Measurements from ENCODE around the gene HORMAD2. TPM values are rescaled to one million over a fixed set of nuclear protein-coding genes. Genes with fewer than 3 reads are reported as not detected.

HORMAD2 gene
- total RNA-seq, 1 donor from 2014 or later = not detected

DNA sequence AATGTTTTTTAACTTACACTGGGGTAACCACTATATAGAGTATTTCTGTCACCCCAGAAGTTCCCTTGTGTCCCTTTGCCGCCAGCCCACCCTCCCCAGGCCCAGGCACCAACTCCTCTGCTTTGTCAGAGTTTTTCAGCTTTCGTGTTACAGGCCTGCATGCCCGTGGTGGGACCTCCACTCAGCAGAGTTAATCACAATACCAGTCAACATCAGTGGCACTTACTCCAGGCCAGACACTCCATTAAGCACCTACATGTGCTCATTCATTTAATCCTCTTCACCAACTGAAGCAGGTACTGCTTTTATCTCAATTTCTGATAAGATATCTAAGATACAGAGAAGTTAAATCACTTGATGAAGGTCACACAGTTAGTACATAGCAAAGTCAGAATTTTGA lies 103.0 kb downstream of the HORMAD2 start:
- DNase-seq (ENCODE audit: low read depth) = no peak
- Histone ChIP-seq H3K4me1 (ENCODE audit: insufficient read depth, low read length) (peaks cover 3% of the 10 kb centered on the region), H4K20me1 (ENCODE audit: insufficient read depth, low read length) (no peaks in the 10 kb centered on the region), H3K4me2 (ENCODE audit: low read length) (no peak overlapping the region), H3K79me2 (ENCODE audit: insufficient read depth, low read length) (no peaks in the 10 kb centered on the region), H3K4me3 (ENCODE audit: insufficient read depth, low read depth, low read length) (no peak overlapping the region), H2AFZ (ENCODE audit: low read depth, low read length) (no peak overlapping the region), H3K36me3 (ENCODE audit: insufficient read depth, low read length) (no peaks in the 10 kb centered on the region), H3K27me3 (ENCODE audit: insufficient read depth, low read length) (no peaks in the 10 kb centered on the region), H3K9ac (ENCODE audit: low read length) (no peak overlapping the region), H3K9me3 (ENCODE audit: insufficient read depth, low read depth, low read length) (no peaks in the 10 kb centered on the region), H3K27ac (ENCODE audit: low read depth, low read length) (peak overlapping the region; percentile 12)
- no peaks in the 10 kb centered on the region for H3K36me3 Mint-ChIP-seq (ENCODE audit: low read depth, unreplicated experiment)
- no peak for FAIRE-seq
- TF ChIP-seq, protein P1, sequence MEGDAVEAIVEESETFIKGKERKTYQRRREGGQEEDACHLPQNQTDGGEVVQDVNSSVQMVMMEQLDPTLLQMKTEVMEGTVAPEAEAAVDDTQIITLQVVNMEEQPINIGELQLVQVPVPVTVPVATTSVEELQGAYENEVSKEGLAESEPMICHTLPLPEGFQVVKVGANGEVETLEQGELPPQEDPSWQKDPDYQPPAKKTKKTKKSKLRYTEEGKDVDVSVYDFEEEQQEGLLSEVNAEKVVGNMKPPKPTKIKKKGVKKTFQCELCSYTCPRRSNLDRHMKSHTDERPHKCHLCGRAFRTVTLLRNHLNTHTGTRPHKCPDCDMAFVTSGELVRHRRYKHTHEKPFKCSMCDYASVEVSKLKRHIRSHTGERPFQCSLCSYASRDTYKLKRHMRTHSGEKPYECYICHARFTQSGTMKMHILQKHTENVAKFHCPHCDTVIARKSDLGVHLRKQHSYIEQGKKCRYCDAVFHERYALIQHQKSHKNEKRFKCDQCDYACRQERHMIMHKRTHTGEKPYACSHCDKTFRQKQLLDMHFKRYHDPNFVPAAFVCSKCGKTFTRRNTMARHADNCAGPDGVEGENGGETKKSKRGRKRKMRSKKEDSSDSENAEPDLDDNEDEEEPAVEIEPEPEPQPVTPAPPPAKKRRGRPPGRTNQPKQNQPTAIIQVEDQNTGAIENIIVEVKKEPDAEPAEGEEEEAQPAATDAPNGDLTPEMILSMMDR (IDR thresholded peaks at IDR 0.05; ENCODE audit: insufficient read depth, low read depth, low read length) = no peak
- TF ChIP-seq EZH2 (IDR thresholded peaks at IDR 0.05; ENCODE audit: insufficient read depth, low read length) = no peak
- H3K27me3 Mint-ChIP-seq (ENCODE audit: low read depth, unreplicated experiment) = no peaks in the 10 kb centered on the region
- H3K4me1 Mint-ChIP-seq (ENCODE audit: low read depth, unreplicated experiment) = peaks cover 30% of the 10 kb centered on the region
- no peaks in the 10 kb centered on the region for H3K9me3 Mint-ChIP-seq (ENCODE audit: unreplicated experiment)
- peak overlapping the region; percentile 96 for H3K27ac Mint-ChIP-seq (ENCODE audit: unreplicated experiment)
- no peak overlapping the region for H3K4me3 Mint-ChIP-seq (ENCODE audit: unreplicated experiment)

DNA sequence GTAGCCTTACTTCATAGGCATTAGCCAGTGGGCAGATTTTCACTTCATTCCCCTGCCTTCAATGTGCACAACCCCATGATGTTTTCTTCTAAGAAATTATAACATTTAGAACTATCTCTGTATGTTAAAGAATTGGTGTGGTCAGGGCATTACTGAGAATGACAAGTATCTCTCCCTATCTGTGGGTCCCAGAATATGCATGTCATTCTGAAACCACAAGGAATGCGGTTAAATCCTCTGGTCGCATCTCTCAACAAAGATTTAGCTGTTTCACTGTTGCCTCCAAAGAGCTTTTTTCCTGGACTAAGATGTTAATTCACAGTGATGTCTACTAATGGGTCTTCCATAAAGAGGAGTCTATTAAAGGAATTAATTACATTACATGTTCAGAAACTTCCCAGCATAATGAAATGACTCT lies 103.6 kb downstream of the HORMAD2 start:
- Histone ChIP-seq H3K27me3 (ENCODE audit: insufficient read depth, low read length) (no peaks in the 10 kb centered on the region), H3K79me2 (ENCODE audit: insufficient read depth, low read length) (no peaks in the 10 kb centered on the region), H3K4me2 (ENCODE audit: low read length) (peak overlapping the region; percentile 9), H3K4me3 (ENCODE audit: insufficient read depth, low read depth, low read length) (no peak overlapping the region), H3K27ac (ENCODE audit: low read depth, low read length) (peak overlapping the region; percentile 12), H3K36me3 (ENCODE audit: insufficient read depth, low read length) (no peaks in the 10 kb centered on the region), H2AFZ (ENCODE audit: low read depth, low read length) (no peak overlapping the region), H3K9me3 (ENCODE audit: insufficient read depth, low read depth, low read length) (no peaks in the 10 kb centered on the region), H3K4me1 (ENCODE audit: insufficient read depth, low read length) (peaks cover 3% of the 10 kb centered on the region), H3K9ac (ENCODE audit: low read length) (no peak overlapping the region), H4K20me1 (ENCODE audit: insufficient read depth, low read length) (no peaks in the 10 kb centered on the region)
- H3K4me3 Mint-ChIP-seq (ENCODE audit: unreplicated experiment) = no peak overlapping the region
- FAIRE-seq (no peak), DNase-seq (ENCODE audit: low read depth) (peak; percentile 72)
- TF ChIP-seq, protein P1 (IDR thresholded peaks at IDR 0.05; ENCODE audit: insufficient read depth, low read depth, low read length) = no peak
- no peak for TF ChIP-seq EZH2 (IDR thresholded peaks at IDR 0.05; ENCODE audit: insufficient read depth, low read length)
- peak overlapping the region; percentile 96 for H3K27ac Mint-ChIP-seq (ENCODE audit: unreplicated experiment)
- H3K9me3 Mint-ChIP-seq (ENCODE audit: unreplicated experiment) = no peaks in the 10 kb centered on the region
- no peaks in the 10 kb centered on the region for H3K36me3 Mint-ChIP-seq (ENCODE audit: low read depth, unreplicated experiment)
- no peaks in the 10 kb centered on the region for H3K27me3 Mint-ChIP-seq (ENCODE audit: low read depth, unreplicated experiment)
- peaks cover 34% of the 10 kb centered on the region for H3K4me1 Mint-ChIP-seq (ENCODE audit: low read depth, unreplicated experiment)

DNA sequence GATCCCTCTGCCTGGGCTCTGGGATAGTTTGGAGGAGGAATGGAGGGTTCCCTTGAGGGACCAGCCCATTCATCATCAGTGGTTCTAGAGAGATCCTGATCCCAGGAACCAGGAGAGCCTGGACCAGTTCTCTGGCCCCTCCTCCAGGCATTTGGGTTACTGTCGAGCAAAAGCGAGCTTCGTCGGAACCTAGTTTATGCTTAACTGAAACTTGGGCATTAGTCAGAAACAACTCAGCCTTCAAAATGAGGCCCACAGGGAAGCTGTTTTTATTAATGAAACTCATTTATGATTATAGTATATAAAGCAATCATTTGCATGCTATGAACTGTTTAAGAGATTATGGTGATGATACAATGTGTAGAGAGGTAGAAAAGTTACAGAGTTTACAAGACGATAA lies 104.9 kb downstream of the HORMAD2 start:
- Histone ChIP-seq H3K79me2 (ENCODE audit: insufficient read depth, low read length) (no peaks in the 10 kb centered on the region), H3K9ac (ENCODE audit: low read length) (no peak overlapping the region), H4K20me1 (ENCODE audit: insufficient read depth, low read length) (no peaks in the 10 kb centered on the region), H3K27me3 (ENCODE audit: insufficient read depth, low read length) (no peaks in the 10 kb centered on the region), H3K4me3 (ENCODE audit: insufficient read depth, low read depth, low read length) (no peak overlapping the region), H3K36me3 (ENCODE audit: insufficient read depth, low read length) (no peaks in the 10 kb centered on the region), H3K27ac (ENCODE audit: low read depth, low read length) (no peak overlapping the region), H3K4me1 (ENCODE audit: insufficient read depth, low read length) (peaks cover 3% of the 10 kb centered on the region), H3K9me3 (ENCODE audit: insufficient read depth, low read depth, low read length) (no peaks in the 10 kb centered on the region), H2AFZ (ENCODE audit: low read depth, low read length) (no peak overlapping the region), H3K4me2 (ENCODE audit: low read length) (no peak overlapping the region)
- no peak for FAIRE-seq
- no peak for DNase-seq (ENCODE audit: low read depth)
- Mint-ChIP-seq H3K4me3 (ENCODE audit: unreplicated experiment) (no peak overlapping the region), H3K9me3 (ENCODE audit: unreplicated experiment) (no peaks in the 10 kb centered on the region), H3K27me3 (ENCODE audit: low read depth, unreplicated experiment) (no peaks in the 10 kb centered on the region), H3K36me3 (ENCODE audit: low read depth, unreplicated experiment) (no peaks in the 10 kb centered on the region), H3K27ac (ENCODE audit: unreplicated experiment) (peak overlapping the region; percentile 77), H3K4me1 (ENCODE audit: low read depth, unreplicated experiment) (peaks cover 44% of the 10 kb centered on the region)
- TF ChIP-seq, protein P1 (IDR thresholded peaks at IDR 0.05; ENCODE audit: insufficient read depth, low read depth, low read length) = no peak
- no peak for TF ChIP-seq EZH2 (IDR thresholded peaks at IDR 0.05; ENCODE audit: insufficient read depth, low read length)
